ENCODE data around the gene TFB1M.

GRCh38 chr6:155213611-155214372 is 100.5 kb downstream of the TFB1M start:
- TF ChIP-seq CTCF (IDR thresholded peaks at IDR 0.05), result no peak
- no peak for TF ChIP-seq POLR2A (IDR thresholded peaks at IDR 0.05)
